HepG2 (cell line): ENCODE data around the gene USP32. TPM values are rescaled to one million over a fixed set of nuclear protein-coding genes. Genes with fewer than 3 reads are reported as not detected.

Experiments
- ATAC-seq: fragments of 200-7000 bp; cut with Tn5 transposase; 3 replicates; pipeline ENCODE4 v1.9.1; 2020; ENCODE audit warnings: mild to moderate bottlenecking, moderate library complexity
- BruUV-seq: library from RNA; stranded (reverse); fragments of 400-500 nt; replicated peaks from 2 replicates; lab custom pipeline; 2021; lab: Mats Ljungman, UMichigan
- CTCF ChIA-PET: fragments of 300-600 bp; formaldehyde crosslinking; extraction: SDS; loops from one replicate; lab custom pipeline; 2021; ENCODE audit warnings: low total read pairs, inconsistent platforms, low intra/inter-chr PET ratio; lab: Yijun Ruan, JAX
- POLR2A ChIA-PET: fragments of 350-600 bp; sonication (Branson Sonifier 250); formaldehyde crosslinking; loops from one replicate; lab custom pipeline; 2020; ENCODE audit warnings: antibody characterized with exemption, inconsistent platforms; lab: Yijun Ruan, JAX
- DNase-seq: peaks from one replicate; pipeline ENCODE4 v3.0.0-alpha.2; 2015; ENCODE audit warnings: low spot score
- FAIRE-seq: peaks from 3 replicates; lab custom pipeline; 2011; peaks lifted over from hg19 to GRCh38; lab: Jason Lieb, UNC
- H2AFZ ChIP-seq: one replicate; pipeline ENCODE4 v1.6.1; 2011; ENCODE audit warnings: low read length, inconsistent platforms
- H3K27ac ChIP-seq: fragments of 300-600 bp; 3 replicates; pipeline ENCODE4 v1.8.0; 2011; ENCODE audit warnings: mixed run types, mild to moderate bottlenecking, mixed read lengths, low read length, inconsistent platforms; ENCODE audit not compliant: insufficient read depth; ENCODE audit errors: extremely low read length
- H3K27me3 ChIP-seq, 2 experiments: fragments of 200-600 bp in 1 of 2; 2 replicates in 1 of 2; 3 replicates in 1 of 2; pipeline versions ENCODE4 v1.6.0 to v1.8.0; 2011; ENCODE audit warnings: low read length in 2 of 2, mild to moderate bottlenecking in 2 of 2, moderate library complexity in 2 of 2, inconsistent platforms in 1 of 2; ENCODE audit not compliant: insufficient read depth in 2 of 2, control insufficient read depth in 1 of 2
- H3K36me3 ChIP-seq, 2 experiments: fragments of 200-600 bp in 1 of 2; replicated peaks in 1 of 2; 2 replicates in 1 of 2; 3 replicates in 1 of 2; pipeline versions ENCODE4 v1.5.1 to v1.8.0; 2011; ENCODE audit warnings: low read length in 2 of 2, inconsistent platforms in 1 of 2; ENCODE audit not compliant: insufficient read depth in 2 of 2, control insufficient read depth in 1 of 2
- H3K4me1 ChIP-seq: 2 replicates; pipeline ENCODE4 v1.5.1; 2012; ENCODE audit warnings: low read length, inconsistent platforms; ENCODE audit not compliant: insufficient read depth
- H3K4me2 ChIP-seq: 2 replicates; pipeline ENCODE4 v1.6.0; 2011; ENCODE audit warnings: low read depth, low read length, inconsistent platforms
- H3K4me3 ChIP-seq, 3 experiments: fragments of 200-600 bp in 1 of 3; sonication (generic), shearing (Covaris generic) in 1 of 3; replicated peaks in 1 of 3; 2 replicates each; pipeline ENCODE4 v1.5.1; 2011 to 2016; ENCODE audit warnings: low read length in 3 of 3, inconsistent platforms in 2 of 3, low read depth in 2 of 3, mild to moderate bottlenecking in 2 of 3, control low read depth in 1 of 3, mixed read lengths in 1 of 3; ENCODE audit not compliant: insufficient read depth in 1 of 3
- H3K79me2 ChIP-seq: one replicate; pipeline ENCODE4 v1.6.1; 2011; ENCODE audit warnings: low read length, inconsistent platforms; ENCODE audit not compliant: insufficient read depth
- H3K9ac ChIP-seq: 2 replicates; pipeline ENCODE4 v1.6.0; 2011; ENCODE audit warnings: mild to moderate bottlenecking, low read depth, low read length, inconsistent platforms; ENCODE audit not compliant: insufficient read depth
- H3K9me3 ChIP-seq: 2 replicates; pipeline ENCODE4 v1.5.1; 2012; ENCODE audit warnings: mild to moderate bottlenecking, low read length
- H4K20me1 ChIP-seq: 2 replicates; pipeline ENCODE4 v1.6.0; 2011; ENCODE audit warnings: inconsistent platforms, mild to moderate bottlenecking, low read length, moderate library complexity; ENCODE audit not compliant: insufficient read depth
- EZH2 ChIP-seq: conservative IDR thresholded peaks from 2 replicates; pipeline ENCODE4 v1.6.1; 2012; ENCODE audit warnings: mild to moderate bottlenecking, low read depth, low read length, moderate library complexity
- HIVEP1 ChIP-seq: sonication (generic); formaldehyde crosslinking; IDR thresholded peaks from 2 replicates; pipeline ENCODE4 v1.4.0; 2020; ENCODE audit warnings: mild to moderate bottlenecking, missing genetic modification reagents
- HMG20A ChIP-seq: IDR thresholded peaks from 2 replicates; pipeline ENCODE4 v1.6.1; 2016; ENCODE audit warnings: borderline replicate concordance
- NCOA2 ChIP-seq: sonication (generic); formaldehyde crosslinking; IDR thresholded peaks from 2 replicates; pipeline ENCODE4 v1.8.0; 2022; ENCODE audit warnings: inconsistent platforms
- SNRNP70 ChIP-seq: fragments of 200-400 bp; formaldehyde crosslinking; IDR thresholded peaks from 2 replicates; pipeline ENCODE4 v1.6.1; 2017; ENCODE audit warnings: mild to moderate bottlenecking, low read depth, low read length, moderate library complexity
- ZFP37 ChIP-seq: sonication (generic); formaldehyde crosslinking; IDR thresholded peaks from 2 replicates; pipeline ENCODE4 v1.4.0; 2020; ENCODE audit warnings: missing genetic modification reagents, borderline replicate concordance
- ZNF136 ChIP-seq: sonication (generic); formaldehyde crosslinking; IDR thresholded peaks from 2 replicates; pipeline ENCODE4 v1.8.1; 2022; ENCODE audit warnings: low read depth, mild to moderate bottlenecking, moderate library complexity, missing genetic modification reagents
- ZNF619 ChIP-seq: sonication (generic); formaldehyde crosslinking; IDR thresholded peaks from 2 replicates; pipeline ENCODE4 v1.4.0; 2020; ENCODE audit warnings: mild to moderate bottlenecking, missing genetic modification reagents
- WGBS: methylation state at CpG from one replicate; pipeline ENCODE4 v1.1.6; 2017; ENCODE audit warnings: low lambda C conversion rate; 5-methylcytosine and 5-hydroxymethylcytosine counted together
- in situ Hi-C: cut with HindIII; loops from 2 replicates; pipeline ENCODE4 v1.10.0; 2017; ENCODE audit warnings: low pct_unique_long_range_greater_than_20kb; ENCODE audit not compliant: extremely low pct_ligation_motif_present
- intact Hi-C: fragments of 100-400 bp; cut with micrococcal nuclease; formaldehyde crosslinking; loops from one replicate; pipeline ENCODE4 v1.10.0; 2022; ENCODE audit not compliant: unreplicated experiment
- polyA plus RNA-seq, 8 experiments: library from polyadenylated mRNA; depleted of rRNA in 3 of 8; stranded (reverse) in 7 of 8; unstranded in 1 of 8; fragments of >200 nt; fragmentation: Illumina TruSeq in 4 of 8; extraction: Trizol in 4 of 8; gene quantifications; 2 replicates each; pipeline versions ENCODE4 v1.2.1 to v1.2.3, GENCODE V29; 2011 to 2016; ENCODE audit warnings: low read depth in 4 of 8, missing spikeins in 1 of 8, mixed read lengths in 1 of 8; ENCODE audit not compliant: insufficient read depth in 1 of 8
- total RNA-seq, 5 experiments: library from RNA; depleted of rRNA; stranded (reverse); fragments of >200 nt; fragmentation: Illumina TruSeq; extraction: Trizol; gene quantifications; 2 replicates each; pipeline ENCODE4 v1.2.3, GENCODE V29; 2016; ENCODE audit warnings: low read depth in 1 of 5
- TF ChIP-seq, protein P1 (sequence below): IDR thresholded peaks from 2 replicates; pipeline ENCODE4 v1.6.1; 2016
- TF ChIP-seq, protein P2 (sequence below): sonication (generic); formaldehyde crosslinking; IDR thresholded peaks from 2 replicates; pipeline ENCODE4 v1.5.0; 2020; ENCODE audit warnings: missing genetic modification reagents
- TF ChIP-seq, protein P3 (sequence below): sonication (generic); formaldehyde crosslinking; IDR thresholded peaks from 2 replicates; pipeline ENCODE4 v1.4.0; 2020; ENCODE audit warnings: mild to moderate bottlenecking, missing genetic modification reagents, borderline replicate concordance
- TF ChIP-seq, protein P4 (sequence below): IDR thresholded peaks from 2 replicates; pipeline ENCODE4 v1.6.1; 2016; ENCODE audit warnings: low read depth, borderline replicate concordance
- TF ChIP-seq, protein P5 (sequence below): sonication (generic); formaldehyde crosslinking; IDR thresholded peaks from 2 replicates; pipeline ENCODE4 v1.5.0; 2020; ENCODE audit warnings: mild to moderate bottlenecking, missing genetic modification reagents

Gene USP32
- total and polyA plus RNA-seq, 2 of the 13 experiments (the other 11 are each of a cell fraction or from before 2014, with no cell fraction given) = 24.9 to 39.9 TPM

DNA sequence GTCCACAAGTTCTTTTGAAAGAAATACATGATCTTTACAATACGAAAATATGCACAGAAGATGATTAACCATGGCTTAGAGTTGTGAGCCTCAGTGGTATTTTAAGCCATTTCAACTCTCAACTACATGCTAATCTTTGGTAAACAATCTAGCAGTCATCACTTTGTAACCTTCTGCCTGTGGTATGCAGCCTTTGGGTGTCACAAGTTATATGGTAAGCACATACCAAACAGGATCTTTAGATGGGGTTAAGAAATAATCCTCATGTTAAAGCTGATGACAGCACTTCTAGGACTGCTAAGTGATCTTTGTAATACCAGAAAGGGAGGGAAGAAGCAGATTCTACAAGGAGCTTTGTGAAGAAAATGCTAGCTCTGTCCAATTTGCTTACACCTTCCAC, 167.9 kb downstream of the USP32 start (continued):
- TF ChIP-seq, protein P1, sequence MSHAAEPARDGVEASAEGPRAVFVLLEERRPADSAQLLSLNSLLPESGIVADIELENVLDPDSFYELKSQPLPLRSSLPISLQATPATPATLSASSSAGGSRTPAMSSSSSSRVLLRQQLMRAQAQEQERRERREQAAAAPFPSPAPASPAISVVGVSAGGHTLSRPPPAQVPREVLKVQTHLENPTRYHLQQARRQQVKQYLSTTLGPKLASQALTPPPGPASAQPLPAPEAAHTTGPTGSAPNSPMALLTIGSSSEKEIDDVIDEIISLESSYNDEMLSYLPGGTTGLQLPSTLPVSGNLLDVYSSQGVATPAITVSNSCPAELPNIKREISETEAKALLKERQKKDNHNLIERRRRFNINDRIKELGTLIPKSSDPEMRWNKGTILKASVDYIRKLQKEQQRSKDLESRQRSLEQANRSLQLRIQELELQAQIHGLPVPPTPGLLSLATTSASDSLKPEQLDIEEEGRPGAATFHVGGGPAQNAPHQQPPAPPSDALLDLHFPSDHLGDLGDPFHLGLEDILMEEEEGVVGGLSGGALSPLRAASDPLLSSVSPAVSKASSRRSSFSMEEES (CRISPR knock-in tag) = no peak
- TF ChIP-seq, protein P2, sequence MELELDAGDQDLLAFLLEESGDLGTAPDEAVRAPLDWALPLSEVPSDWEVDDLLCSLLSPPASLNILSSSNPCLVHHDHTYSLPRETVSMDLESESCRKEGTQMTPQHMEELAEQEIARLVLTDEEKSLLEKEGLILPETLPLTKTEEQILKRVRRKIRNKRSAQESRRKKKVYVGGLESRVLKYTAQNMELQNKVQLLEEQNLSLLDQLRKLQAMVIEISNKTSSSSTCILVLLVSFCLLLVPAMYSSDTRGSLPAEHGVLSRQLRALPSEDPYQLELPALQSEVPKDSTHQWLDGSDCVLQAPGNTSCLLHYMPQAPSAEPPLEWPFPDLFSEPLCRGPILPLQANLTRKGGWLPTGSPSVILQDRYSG (CRISPR knock-in tag) = no peak
- TF ChIP-seq, all 625 proteins: peak for 0

DNA sequence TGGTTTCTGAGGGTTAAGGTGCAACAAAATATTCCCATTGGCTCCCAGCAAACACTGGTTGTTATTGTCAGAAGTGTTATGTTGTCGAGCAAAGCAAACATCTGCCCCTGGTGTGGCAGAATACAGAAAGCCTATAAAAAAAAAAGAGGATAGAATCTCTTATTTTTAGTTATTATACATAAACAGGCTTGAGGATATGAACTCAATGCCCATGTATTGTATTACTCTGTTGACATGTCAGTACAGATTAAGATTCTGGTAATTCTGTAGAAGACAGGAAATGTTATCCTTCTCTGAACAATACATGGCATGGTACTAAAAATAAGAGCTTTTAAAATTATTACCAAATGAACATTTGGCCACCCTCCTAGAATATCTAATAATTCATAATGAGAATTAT, 168.5 kb downstream of the USP32 start:
- H3K27ac ChIP-seq = no peak overlapping the region
- no peaks in the 10 kb centered on the region for H4K20me1 ChIP-seq
- H3K4me1 ChIP-seq = no peaks in the 10 kb centered on the region
- no peaks in the 10 kb centered on the region for H3K79me2 ChIP-seq
- no peaks in the 10 kb centered on the region for H3K9me3 ChIP-seq
- in situ Hi-C loops = no loop called here
- CTCF ChIA-PET = no interaction called here
- FAIRE-seq (no peak), DNase-seq (no peak), ATAC-seq (no peak)
- no peak overlapping the region for H2AFZ ChIP-seq
- no peak overlapping the region for H3K4me3 ChIP-seq
- no peak overlapping the region for H3K9ac ChIP-seq
- H3K36me3 ChIP-seq = peaks cover 13 to 40% of the 10 kb centered on the region in 2 experiments
- intact Hi-C loops = loop anchor here (10.0 kb wide), 1 partner anchor 79 kb away; the partner anchor contains the start of gene CA4
- POLR2A ChIA-PET = no interaction called here
- WGBS = 93% methylated on average over 1 of the region's 1 CpG
- no peak overlapping the region for H3K4me2 ChIP-seq
- BruUV-seq = no TSS peak
- no peaks in the 10 kb centered on the region for H3K27me3 ChIP-seq
- no peak for TF ChIP-seq NCOA2 (CRISPR knock-in tag)
- TF ChIP-seq, protein P3, sequence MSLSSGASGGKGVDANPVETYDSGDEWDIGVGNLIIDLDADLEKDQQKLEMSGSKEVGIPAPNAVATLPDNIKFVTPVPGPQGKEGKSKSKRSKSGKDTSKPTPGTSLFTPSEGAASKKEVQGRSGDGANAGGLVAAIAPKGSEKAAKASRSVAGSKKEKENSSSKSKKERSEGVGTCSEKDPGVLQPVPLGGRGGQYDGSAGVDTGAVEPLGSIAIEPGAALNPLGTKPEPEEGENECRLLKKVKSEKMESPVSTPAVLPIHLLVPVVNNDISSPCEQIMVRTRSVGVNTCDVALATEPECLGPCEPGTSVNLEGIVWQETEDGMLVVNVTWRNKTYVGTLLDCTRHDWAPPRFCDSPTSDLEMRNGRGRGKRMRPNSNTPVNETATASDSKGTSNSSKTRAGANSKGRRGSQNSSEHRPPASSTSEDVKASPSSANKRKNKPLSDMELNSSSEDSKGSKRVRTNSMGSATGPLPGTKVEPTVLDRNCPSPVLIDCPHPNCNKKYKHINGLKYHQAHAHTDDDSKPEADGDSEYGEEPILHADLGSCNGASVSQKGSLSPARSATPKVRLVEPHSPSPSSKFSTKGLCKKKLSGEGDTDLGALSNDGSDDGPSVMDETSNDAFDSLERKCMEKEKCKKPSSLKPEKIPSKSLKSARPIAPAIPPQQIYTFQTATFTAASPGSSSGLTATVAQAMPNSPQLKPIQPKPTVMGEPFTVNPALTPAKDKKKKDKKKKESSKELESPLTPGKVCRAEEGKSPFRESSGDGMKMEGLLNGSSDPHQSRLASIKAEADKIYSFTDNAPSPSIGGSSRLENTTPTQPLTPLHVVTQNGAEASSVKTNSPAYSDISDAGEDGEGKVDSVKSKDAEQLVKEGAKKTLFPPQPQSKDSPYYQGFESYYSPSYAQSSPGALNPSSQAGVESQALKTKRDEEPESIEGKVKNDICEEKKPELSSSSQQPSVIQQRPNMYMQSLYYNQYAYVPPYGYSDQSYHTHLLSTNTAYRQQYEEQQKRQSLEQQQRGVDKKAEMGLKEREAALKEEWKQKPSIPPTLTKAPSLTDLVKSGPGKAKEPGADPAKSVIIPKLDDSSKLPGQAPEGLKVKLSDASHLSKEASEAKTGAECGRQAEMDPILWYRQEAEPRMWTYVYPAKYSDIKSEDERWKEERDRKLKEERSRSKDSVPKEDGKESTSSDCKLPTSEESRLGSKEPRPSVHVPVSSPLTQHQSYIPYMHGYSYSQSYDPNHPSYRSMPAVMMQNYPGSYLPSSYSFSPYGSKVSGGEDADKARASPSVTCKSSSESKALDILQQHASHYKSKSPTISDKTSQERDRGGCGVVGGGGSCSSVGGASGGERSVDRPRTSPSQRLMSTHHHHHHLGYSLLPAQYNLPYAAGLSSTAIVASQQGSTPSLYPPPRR (CRISPR knock-in tag) = no peak
- no peak for TF ChIP-seq EZH2
- TF ChIP-seq ZNF136 = no peak
- no peak for TF ChIP-seq HIVEP1 (CRISPR knock-in tag)
- TF ChIP-seq, protein P4, sequence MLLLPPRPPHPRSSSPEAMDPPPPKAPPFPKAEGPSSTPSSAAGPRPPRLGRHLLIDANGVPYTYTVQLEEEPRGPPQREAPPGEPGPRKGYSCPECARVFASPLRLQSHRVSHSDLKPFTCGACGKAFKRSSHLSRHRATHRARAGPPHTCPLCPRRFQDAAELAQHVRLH (CRISPR knock-in tag) = no peak
- TF ChIP-seq ZFP37 = no peak
- no peak for TF ChIP-seq ZNF619 (CRISPR knock-in tag)
- no peak for TF ChIP-seq SNRNP70
- TF ChIP-seq, protein P5, sequence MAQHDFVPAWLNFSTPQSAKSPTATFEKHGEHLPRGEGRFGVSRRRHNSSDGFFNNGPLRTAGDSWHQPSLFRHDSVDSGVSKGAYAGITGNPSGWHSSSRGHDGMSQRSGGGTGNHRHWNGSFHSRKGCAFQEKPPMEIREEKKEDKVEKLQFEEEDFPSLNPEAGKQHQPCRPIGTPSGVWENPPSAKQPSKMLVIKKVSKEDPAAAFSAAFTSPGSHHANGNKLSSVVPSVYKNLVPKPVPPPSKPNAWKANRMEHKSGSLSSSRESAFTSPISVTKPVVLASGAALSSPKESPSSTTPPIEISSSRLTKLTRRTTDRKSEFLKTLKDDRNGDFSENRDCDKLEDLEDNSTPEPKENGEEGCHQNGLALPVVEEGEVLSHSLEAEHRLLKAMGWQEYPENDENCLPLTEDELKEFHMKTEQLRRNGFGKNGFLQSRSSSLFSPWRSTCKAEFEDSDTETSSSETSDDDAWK (CRISPR knock-in tag) = no peak
- TF ChIP-seq HMG20A (CRISPR knock-in tag) = no peak
